ENCODE measurements around the gene VWA1.

DNA sequence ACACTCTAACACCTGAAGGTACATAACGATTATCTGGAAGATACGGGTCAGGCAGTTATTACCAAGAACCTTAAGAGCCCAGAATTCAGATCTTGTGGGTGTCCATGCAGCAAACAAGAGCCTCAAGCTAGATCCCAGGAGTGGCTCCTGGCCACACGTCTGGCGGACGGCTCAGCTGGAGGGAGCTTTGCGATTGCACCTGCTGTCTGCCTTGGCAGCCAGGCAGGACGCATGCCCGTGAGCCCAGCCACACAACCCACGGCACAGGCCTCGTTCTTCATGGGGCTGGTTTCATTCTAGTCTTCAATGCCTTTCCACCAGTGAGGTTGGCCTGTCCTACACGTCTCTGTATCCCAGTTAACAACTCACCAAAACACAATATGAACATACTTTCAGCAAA, 42.1 kb upstream of the VWA1 start:
- no peak for TF ChIP-seq REST (IDR thresholded peaks at IDR 0.05; ENCODE audit: insufficient read depth in 1 of 2, low read depth in 2 of 2, low read length in 1 of 2)
- no peak for TF ChIP-seq CTCF (IDR thresholded peaks at IDR 0.05)
- no peak for TF ChIP-seq POLR2AphosphoS5 (IDR thresholded peaks at IDR 0.05; ENCODE audit: low read depth, low read length)
